Right lobe of liver (tissue), 4 donors: ENCODE measurements around the gene POF1B.

ENCODE experiments used
- CTCF ChIP-seq, 4 donors: fragments of 200-600 bp in 3 of 4; fragments of 450-650 bp in 1 of 4; IDR thresholded peaks; one replicate each; pipeline versions ENCODE4 v1.5.1 to v1.8.0; 2016 to 2022; ENCODE audit warnings: antibody characterized with exemption in 4 of 4, mild to moderate bottlenecking in 2 of 4
- POLR2A ChIP-seq: fragments of 450-650 bp; IDR thresholded peaks from one replicate; pipeline ENCODE4 v1.6.1; 2017; ENCODE audit warnings: antibody characterized with exemption, mild to moderate bottlenecking
- donor health status: DM: no; HTN: no; CAD: no.
- donor health status: DM: no; HTN: no; CAD: no.
- donor health status: DM: no; HTN: yes; CAD: no.

GRCh38 chrX:85326234-85327059 is 53.0 kb downstream of the POF1B start:
- TF ChIP-seq CTCF (IDR thresholded peaks at IDR 0.05): no peak
- TF ChIP-seq POLR2A: no peak
